Chondrocyte (in vitro differentiated cells): Measurements from ENCODE around the gene CHD9. TPM values are rescaled to one million over a fixed set of nuclear protein-coding genes. Genes with fewer than 3 reads are reported as not detected.

Experiments
- DNase-seq: peaks from one replicate; pipeline ENCODE4 v3.0.0; 2021; ENCODE audit warnings: mixed read lengths, low spot score
- H3K27ac Mint-ChIP-seq: one replicate; pipeline ENCODE4 v1.8.0; 2021; ENCODE audit warnings: mild to moderate bottlenecking, moderate library complexity, mixed read lengths; ENCODE audit not compliant: unreplicated experiment
- H3K27me3 Mint-ChIP-seq: 2 replicates; pipeline ENCODE4 v1.8.0; 2021; ENCODE audit warnings: low read depth, mixed read lengths
- H3K36me3 Mint-ChIP-seq: 2 replicates; pipeline ENCODE4 v1.8.0; 2021; ENCODE audit warnings: low read depth, mixed read lengths
- H3K4me1 Mint-ChIP-seq: 2 replicates; pipeline ENCODE4 v1.8.0; 2021; ENCODE audit warnings: low read depth, mild to moderate bottlenecking, mixed read lengths
- H3K4me3 Mint-ChIP-seq: one replicate; pipeline ENCODE4 v1.8.0; 2021; ENCODE audit warnings: mild to moderate bottlenecking, moderate library complexity, mixed read lengths; ENCODE audit not compliant: unreplicated experiment
- H3K9me3 Mint-ChIP-seq: 2 replicates; pipeline ENCODE4 v1.8.0; 2021; ENCODE audit warnings: low read depth, mixed read lengths
- total RNA-seq: library from RNA; stranded (reverse); gene quantifications from 3 replicates; pipeline ENCODE4 v1.2.1, GENCODE V29; 2021
- TF ChIP-seq, protein P1 (sequence below): fragments of 200-600 bp; sonication (generic); IDR thresholded peaks from 2 replicates; pipeline ENCODE4 v1.5.0; 2021; ENCODE audit warnings: antibody characterized with exemption, mild to moderate bottlenecking, moderate library complexity

CHD9 gene
- total RNA-seq, 1 donor from 2014 or later: 72.7 TPM

DNA sequence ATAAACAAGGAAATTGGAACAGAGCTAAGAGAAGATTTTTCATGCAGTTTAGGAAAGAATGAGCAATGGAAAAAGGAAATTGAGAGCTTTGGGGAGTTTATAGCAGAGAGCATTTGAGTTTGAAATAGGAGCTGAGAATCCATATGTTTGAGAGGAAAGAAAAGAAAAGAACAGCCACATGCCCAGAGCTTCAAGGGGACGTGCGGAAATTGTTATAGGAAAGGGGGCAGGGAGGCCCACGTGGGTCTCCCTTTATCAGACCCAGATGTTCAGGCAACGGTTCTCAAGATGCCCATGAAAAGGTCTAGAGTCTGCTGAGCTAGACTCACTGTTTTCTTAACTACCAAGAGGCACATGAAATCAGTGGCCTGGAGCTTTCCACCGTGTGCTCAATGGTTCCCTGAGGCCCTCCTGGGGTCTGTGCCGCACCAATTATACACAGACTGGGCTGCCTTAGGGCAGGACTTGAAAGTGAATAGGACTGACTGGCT lies 31.2 kb downstream of the CHD9 start:
- Mint-ChIP-seq H3K4me1 (peaks cover 83% of the 10 kb centered on the region), H3K9me3 (no peaks in the 10 kb centered on the region), H3K4me3 (peak overlapping the region; percentile 20), H3K36me3 (no peaks in the 10 kb centered on the region), H3K27ac (peak overlapping the region; percentile 72), H3K27me3 (no peaks in the 10 kb centered on the region)
- TF ChIP-seq, protein P1, sequence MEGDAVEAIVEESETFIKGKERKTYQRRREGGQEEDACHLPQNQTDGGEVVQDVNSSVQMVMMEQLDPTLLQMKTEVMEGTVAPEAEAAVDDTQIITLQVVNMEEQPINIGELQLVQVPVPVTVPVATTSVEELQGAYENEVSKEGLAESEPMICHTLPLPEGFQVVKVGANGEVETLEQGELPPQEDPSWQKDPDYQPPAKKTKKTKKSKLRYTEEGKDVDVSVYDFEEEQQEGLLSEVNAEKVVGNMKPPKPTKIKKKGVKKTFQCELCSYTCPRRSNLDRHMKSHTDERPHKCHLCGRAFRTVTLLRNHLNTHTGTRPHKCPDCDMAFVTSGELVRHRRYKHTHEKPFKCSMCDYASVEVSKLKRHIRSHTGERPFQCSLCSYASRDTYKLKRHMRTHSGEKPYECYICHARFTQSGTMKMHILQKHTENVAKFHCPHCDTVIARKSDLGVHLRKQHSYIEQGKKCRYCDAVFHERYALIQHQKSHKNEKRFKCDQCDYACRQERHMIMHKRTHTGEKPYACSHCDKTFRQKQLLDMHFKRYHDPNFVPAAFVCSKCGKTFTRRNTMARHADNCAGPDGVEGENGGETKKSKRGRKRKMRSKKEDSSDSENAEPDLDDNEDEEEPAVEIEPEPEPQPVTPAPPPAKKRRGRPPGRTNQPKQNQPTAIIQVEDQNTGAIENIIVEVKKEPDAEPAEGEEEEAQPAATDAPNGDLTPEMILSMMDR: no peak
- no peak for DNase-seq

DNA sequence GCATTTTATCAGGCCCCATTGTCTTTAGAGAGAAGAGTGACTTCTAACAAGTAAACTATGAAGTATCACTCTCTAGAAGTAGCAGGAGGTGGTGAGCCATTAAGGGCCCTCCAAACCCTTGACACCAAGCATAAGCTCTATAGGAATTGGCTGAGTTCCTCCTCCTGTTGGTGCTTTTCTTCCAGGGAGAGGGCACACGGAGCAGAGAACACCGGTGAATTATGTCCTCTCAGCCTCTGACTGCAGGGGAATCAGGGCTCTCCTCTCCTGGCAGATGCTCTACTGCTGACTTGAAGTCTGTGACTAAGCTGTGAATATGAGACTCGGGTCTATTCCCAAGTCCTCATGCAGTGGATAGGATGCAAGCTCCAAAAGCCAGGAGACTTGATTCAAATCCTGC lies 32.3 kb downstream of the CHD9 start:
- DNase-seq: no peak
- peaks cover 85% of the 10 kb centered on the region for H3K4me1 Mint-ChIP-seq
- H3K4me3 Mint-ChIP-seq: no peak overlapping the region
- H3K27ac Mint-ChIP-seq: peak overlapping the region; percentile 72
- no peaks in the 10 kb centered on the region for H3K36me3 Mint-ChIP-seq
- TF ChIP-seq, protein P1: no peak
- H3K9me3 Mint-ChIP-seq: no peaks in the 10 kb centered on the region
- no peaks in the 10 kb centered on the region for H3K27me3 Mint-ChIP-seq

DNA sequence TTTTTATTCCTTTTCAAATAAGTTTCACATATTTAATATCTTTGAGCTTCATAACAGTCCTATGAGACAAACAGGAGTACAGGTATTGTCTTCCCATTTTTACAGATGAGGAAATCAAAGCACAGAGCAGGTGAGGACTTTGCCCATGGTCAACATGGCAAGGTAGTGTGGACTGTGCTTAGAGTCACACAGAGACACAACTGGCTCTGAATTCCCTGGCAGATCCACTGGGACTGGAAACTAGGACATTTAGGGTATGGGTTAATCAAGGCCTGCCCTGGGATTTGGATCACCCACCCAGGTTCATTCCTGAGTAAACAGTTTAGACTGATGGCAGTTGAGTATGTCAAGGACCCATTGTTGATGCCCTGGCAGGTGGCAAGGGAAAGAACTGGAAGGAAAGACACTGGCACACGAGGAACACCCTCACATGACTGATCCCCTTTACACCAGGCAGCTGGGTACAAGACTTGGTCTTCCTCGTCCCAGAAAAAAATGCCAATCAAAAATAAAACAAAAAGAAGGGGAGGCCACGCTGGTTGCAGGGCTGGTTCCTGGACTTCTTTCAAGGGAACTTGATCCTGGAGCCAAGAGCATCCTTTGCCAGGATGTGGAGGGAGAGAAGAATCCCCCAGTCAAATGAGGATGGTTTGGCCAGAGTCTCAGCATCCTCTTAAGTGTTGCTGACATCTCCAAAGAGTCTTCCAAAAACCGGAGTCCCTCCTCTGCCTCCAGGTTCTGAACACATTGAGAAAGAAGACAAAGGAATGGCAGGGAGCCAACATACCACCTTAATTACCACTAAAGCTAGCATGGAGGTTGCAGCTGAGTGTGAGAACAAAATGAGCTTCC lies 34.9 kb downstream of the CHD9 start:
- peaks cover 85% of the 10 kb centered on the region for H3K4me1 Mint-ChIP-seq
- no peaks in the 10 kb centered on the region for H3K27me3 Mint-ChIP-seq
- peak overlapping the region; percentile 100 for H3K27ac Mint-ChIP-seq
- H3K36me3 Mint-ChIP-seq: no peaks in the 10 kb centered on the region
- no peak overlapping the region for H3K4me3 Mint-ChIP-seq
- no peak for DNase-seq
- no peaks in the 10 kb centered on the region for H3K9me3 Mint-ChIP-seq
- TF ChIP-seq, protein P1: no peak

DNA sequence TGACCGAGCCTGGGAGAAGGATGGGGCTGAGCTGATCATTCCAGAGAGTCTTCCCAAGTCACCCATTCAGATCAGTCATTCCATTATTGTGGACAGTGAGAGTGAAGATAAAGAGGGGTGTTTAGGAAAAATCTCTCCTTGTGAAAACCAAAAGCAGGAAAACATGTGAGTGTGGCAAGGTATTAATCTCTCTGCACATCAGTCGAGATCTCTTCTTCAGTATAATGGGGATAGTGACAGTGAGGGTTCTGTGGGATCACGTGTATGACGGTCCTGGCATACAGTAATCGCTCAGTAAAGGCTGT lies 35.4 kb downstream of the CHD9 start:
- no peak for DNase-seq
- H3K27ac Mint-ChIP-seq: peak overlapping the region; percentile 100
- peaks cover 85% of the 10 kb centered on the region for H3K4me1 Mint-ChIP-seq
- no peaks in the 10 kb centered on the region for H3K9me3 Mint-ChIP-seq
- H3K27me3 Mint-ChIP-seq: no peaks in the 10 kb centered on the region
- no peaks in the 10 kb centered on the region for H3K36me3 Mint-ChIP-seq
- TF ChIP-seq, protein P1: no peak
- peak overlapping the region; percentile 54 for H3K4me3 Mint-ChIP-seq

DNA sequence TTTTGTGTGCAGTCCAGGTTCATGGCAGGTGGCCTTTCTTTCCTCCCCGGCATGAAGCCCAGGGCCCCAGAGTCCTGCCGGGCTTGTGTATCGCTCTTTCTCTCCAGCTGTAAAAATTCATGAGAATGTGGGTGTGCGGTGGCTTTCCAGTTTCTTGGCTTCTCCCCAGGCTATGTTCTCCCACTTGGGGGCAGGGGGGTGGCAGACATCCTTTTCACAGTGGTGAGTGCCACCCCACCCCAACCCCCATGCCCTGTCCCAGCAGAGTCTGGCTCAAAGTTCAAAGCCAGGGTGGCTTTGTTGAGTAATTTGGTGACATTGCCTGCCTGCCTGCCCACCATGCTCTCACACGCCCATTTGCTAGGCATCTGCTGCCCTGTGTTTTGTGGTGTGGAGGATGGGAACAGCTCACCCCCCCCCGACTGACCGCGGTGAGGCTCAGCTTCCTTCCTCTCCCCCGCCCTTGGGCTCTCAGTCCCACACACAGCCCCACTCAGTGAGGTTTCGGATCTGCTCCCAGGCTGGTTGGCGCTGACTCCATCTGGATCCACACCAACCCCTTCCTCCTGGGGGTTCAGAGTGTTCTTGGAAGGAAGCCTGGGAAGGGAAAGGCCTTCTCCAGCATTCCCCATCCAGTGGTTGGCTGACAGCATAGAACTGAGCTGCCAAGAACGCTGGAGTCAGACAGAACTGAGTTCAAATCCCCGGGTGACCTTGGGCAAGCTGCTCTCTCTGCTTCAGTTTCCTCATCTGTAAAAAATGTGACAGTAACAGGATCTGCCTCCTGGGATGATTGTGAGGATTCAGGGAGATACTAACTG lies 36.0 kb downstream of the CHD9 start:
- H3K9me3 Mint-ChIP-seq: no peaks in the 10 kb centered on the region
- no peaks in the 10 kb centered on the region for H3K27me3 Mint-ChIP-seq
- TF ChIP-seq, protein P1: peak; percentile 22
- peak overlapping the region; percentile 54 for H3K4me3 Mint-ChIP-seq
- H3K4me1 Mint-ChIP-seq: peaks cover 83% of the 10 kb centered on the region
- peak overlapping the region; percentile 100 for H3K27ac Mint-ChIP-seq
- H3K36me3 Mint-ChIP-seq: no peaks in the 10 kb centered on the region
- peak; percentile 96 for DNase-seq
